ENCODE results near the gene GALNT7. TPM values are rescaled to one million over a fixed set of nuclear protein-coding genes. Genes with fewer than 3 reads are reported as not detected.

The GALNT7 gene
- total and polyA plus RNA-seq, 2 donors (not counting 3 experiments of a cell fraction or from before 2014, with no cell fraction given) = 19.6 to 54.6 TPM

DNA sequence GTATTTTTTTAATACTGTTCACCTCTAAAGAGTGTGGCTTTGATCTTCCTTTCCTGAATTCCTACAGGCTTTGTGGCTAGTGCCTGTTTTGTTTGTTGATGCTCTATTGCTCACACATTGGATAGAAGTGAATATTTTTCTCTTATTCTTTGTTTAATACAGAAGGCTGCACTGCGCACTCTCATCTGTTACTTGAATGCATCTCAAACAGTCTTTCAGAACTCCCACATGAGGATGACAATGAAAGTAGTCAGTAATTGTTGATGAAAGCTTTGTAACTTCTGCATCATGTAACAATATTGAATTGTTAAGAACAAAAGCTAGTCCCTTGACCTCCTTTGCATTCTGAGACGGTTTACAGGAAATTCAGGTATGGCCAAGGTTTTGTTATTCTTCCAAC, 29.1 kb upstream of the GALNT7 start:
- FAIRE-seq (no peak), DNase-seq (ENCODE audit: low read depth, low spot score) (no peak)
- Histone ChIP-seq H3K36me3 (ENCODE audit: control insufficient read depth in 2 of 2, extremely low read depth in 1 of 2, insufficient read depth in 2 of 2, low read length in 2 of 2) (no peaks in the 10 kb centered on the region), H3K4me1 (ENCODE audit: control insufficient read depth, extremely low read depth, insufficient read depth, low read length) (no peaks in the 10 kb centered on the region), H3K27me3 (ENCODE audit: control insufficient read depth in 2 of 2, insufficient read depth in 2 of 2, low read length in 2 of 2) (no peaks in the 10 kb centered on the region), H3K9me1 (replicated peaks; ENCODE audit: control insufficient read depth, extremely low read depth, insufficient read depth, low read length) (no peaks in the 10 kb centered on the region), H3K4me3 (replicated peaks in 1 of 3; ENCODE audit: insufficient read depth in 1 of 3, low read depth in 1 of 3, low read length in 3 of 3) (no peak overlapping the region), H3K4me2 (ENCODE audit: insufficient read depth, low read length) (no peak overlapping the region), H3K9ac (replicated peaks; ENCODE audit: extremely low read depth, insufficient read depth, low read length) (no peak overlapping the region), H3K9me3 (replicated peaks; ENCODE audit: control insufficient read depth, insufficient read depth, low read length) (no peaks in the 10 kb centered on the region), H4K20me1 (replicated peaks; ENCODE audit: control insufficient read depth, extremely low read depth, insufficient read depth, low read length) (no peaks in the 10 kb centered on the region), H2AFZ (ENCODE audit: low read depth, low read length) (no peak overlapping the region), H3K27ac (ENCODE audit: insufficient read depth, low read depth, low read length) (no peak overlapping the region), H3K79me2 (ENCODE audit: control insufficient read depth, insufficient read depth, low read length) (no peaks in the 10 kb centered on the region)
- ChIA-PET POLR2A (no interaction called here), CTCF (no interaction called here)
- dilution Hi-C loops (cut with MboI; ENCODE audit: extremely low pct_ligation_motif_present, low sequenced_read_pairs) (no loop called here), intact Hi-C loops (cut with micrococcal nuclease) (no loop called here)
- no peak for TF ChIP-seq FOS (IDR thresholded peaks at IDR 0.05; ENCODE audit: borderline replicate concordance, insufficient read depth, low read length)
- no peak for TF ChIP-seq POLR2AphosphoS5 (IDR thresholded peaks at IDR 0.05; ENCODE audit: insufficient read depth, low read depth, low read length)
- TF ChIP-seq, protein P1, sequence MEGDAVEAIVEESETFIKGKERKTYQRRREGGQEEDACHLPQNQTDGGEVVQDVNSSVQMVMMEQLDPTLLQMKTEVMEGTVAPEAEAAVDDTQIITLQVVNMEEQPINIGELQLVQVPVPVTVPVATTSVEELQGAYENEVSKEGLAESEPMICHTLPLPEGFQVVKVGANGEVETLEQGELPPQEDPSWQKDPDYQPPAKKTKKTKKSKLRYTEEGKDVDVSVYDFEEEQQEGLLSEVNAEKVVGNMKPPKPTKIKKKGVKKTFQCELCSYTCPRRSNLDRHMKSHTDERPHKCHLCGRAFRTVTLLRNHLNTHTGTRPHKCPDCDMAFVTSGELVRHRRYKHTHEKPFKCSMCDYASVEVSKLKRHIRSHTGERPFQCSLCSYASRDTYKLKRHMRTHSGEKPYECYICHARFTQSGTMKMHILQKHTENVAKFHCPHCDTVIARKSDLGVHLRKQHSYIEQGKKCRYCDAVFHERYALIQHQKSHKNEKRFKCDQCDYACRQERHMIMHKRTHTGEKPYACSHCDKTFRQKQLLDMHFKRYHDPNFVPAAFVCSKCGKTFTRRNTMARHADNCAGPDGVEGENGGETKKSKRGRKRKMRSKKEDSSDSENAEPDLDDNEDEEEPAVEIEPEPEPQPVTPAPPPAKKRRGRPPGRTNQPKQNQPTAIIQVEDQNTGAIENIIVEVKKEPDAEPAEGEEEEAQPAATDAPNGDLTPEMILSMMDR (IDR thresholded peaks at IDR 0.05; ENCODE audit: extremely low read depth in 1 of 2, insufficient read depth in 1 of 2, low read depth in 1 of 2, low read length in 2 of 2) = no peak
- TF ChIP-seq POLR2A (IDR thresholded peaks at IDR 0.05; ENCODE audit: low read depth, low read length) = no peak
- TF ChIP-seq, protein P2, sequence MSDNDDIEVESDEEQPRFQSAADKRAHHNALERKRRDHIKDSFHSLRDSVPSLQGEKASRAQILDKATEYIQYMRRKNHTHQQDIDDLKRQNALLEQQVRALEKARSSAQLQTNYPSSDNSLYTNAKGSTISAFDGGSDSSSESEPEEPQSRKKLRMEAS (IDR thresholded peaks at IDR 0.05; ENCODE audit: insufficient read depth, insufficient read length) = no peak
- no peak for TF ChIP-seq GATA2 (IDR thresholded peaks at IDR 0.05; ENCODE audit: insufficient read depth, insufficient read length, low read depth, low read length)
- no TSS peak for BruUV-seq (replicated peaks)

DNA sequence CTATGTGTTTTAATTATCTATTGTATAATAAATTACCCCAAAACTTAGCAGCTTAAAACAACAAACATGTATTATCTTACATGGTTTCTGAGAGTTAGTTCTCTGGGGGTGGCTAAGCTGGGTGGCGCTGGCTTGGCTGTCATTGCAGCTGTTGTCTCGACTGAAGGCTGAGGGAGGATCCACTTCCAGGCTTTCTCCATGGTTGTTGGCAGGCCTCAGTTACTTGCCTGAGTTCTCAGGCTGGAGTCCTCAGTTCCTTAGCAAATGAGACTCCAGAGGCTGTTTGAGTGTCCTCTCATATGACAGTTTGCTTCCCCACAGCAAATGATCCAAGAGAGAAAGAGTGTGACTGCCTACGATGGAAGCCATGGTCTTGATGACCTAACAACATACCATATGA, 23.5 kb upstream of the GALNT7 start:
- no peak overlapping the region for H3K27ac ChIP-seq (ENCODE audit: insufficient read depth, low read depth, low read length)
- H3K4me1 ChIP-seq (ENCODE audit: control insufficient read depth, extremely low read depth, insufficient read depth, low read length) = no peaks in the 10 kb centered on the region
- ChIA-PET POLR2A (no interaction called here), CTCF (no interaction called here)
- TF ChIP-seq, protein P1 (IDR thresholded peaks at IDR 0.05; ENCODE audit: extremely low read depth in 1 of 2, insufficient read depth in 1 of 2, low read depth in 1 of 2, low read length in 2 of 2) = no peak
- no peak for TF ChIP-seq EZH2 (IDR thresholded peaks at IDR 0.05; ENCODE audit: borderline replicate concordance, low read depth, low read length, severe bottlenecking)
- TF ChIP-seq POLR2AphosphoS5 (IDR thresholded peaks at IDR 0.05; ENCODE audit: insufficient read depth, low read depth, low read length) = no peak
- TF ChIP-seq FOS (IDR thresholded peaks at IDR 0.05; ENCODE audit: borderline replicate concordance, insufficient read depth, low read length) = no peak
- no peak for TF ChIP-seq MYC (IDR thresholded peaks at IDR 0.05; ENCODE audit: low read depth, low read length)
- TF ChIP-seq GATA2 (IDR thresholded peaks at IDR 0.05; ENCODE audit: insufficient read depth, insufficient read length, low read depth, low read length) = no peak
- TF ChIP-seq JUN (IDR thresholded peaks at IDR 0.05; ENCODE audit: borderline replicate concordance, insufficient read depth, insufficient read length, low read depth) = no peak
- TF ChIP-seq, protein P2 (IDR thresholded peaks at IDR 0.05; ENCODE audit: insufficient read depth, insufficient read length) = no peak
- TF ChIP-seq POLR2A (IDR thresholded peaks at IDR 0.05; ENCODE audit: low read depth, low read length) = no peak
- H3K9me3 ChIP-seq (replicated peaks; ENCODE audit: control insufficient read depth, insufficient read depth, low read length) = no peaks in the 10 kb centered on the region
- H3K9ac ChIP-seq (replicated peaks; ENCODE audit: extremely low read depth, insufficient read depth, low read length) = no peak overlapping the region
- BruUV-seq (replicated peaks) = no TSS peak
- no peaks in the 10 kb centered on the region for H3K9me1 ChIP-seq (replicated peaks; ENCODE audit: control insufficient read depth, extremely low read depth, insufficient read depth, low read length)
- H2AFZ ChIP-seq (ENCODE audit: low read depth, low read length) = no peak overlapping the region
- no peaks in the 10 kb centered on the region for H3K36me3 ChIP-seq (ENCODE audit: control insufficient read depth in 2 of 2, extremely low read depth in 1 of 2, insufficient read depth in 2 of 2, low read length in 2 of 2)
- H4K20me1 ChIP-seq (replicated peaks; ENCODE audit: control insufficient read depth, extremely low read depth, insufficient read depth, low read length) = no peaks in the 10 kb centered on the region
- FAIRE-seq (no peak), DNase-seq (ENCODE audit: low read depth, low spot score) (no peak)
- dilution Hi-C loops (cut with MboI; ENCODE audit: extremely low pct_ligation_motif_present, low sequenced_read_pairs) = no loop called here
- no peak overlapping the region for H3K4me2 ChIP-seq (ENCODE audit: insufficient read depth, low read length)
- H3K4me3 ChIP-seq (replicated peaks in 1 of 3; ENCODE audit: insufficient read depth in 1 of 3, low read depth in 1 of 3, low read length in 3 of 3) = no peak overlapping the region
- no peaks in the 10 kb centered on the region for H3K79me2 ChIP-seq (ENCODE audit: control insufficient read depth, insufficient read depth, low read length)
- intact Hi-C loops (cut with micrococcal nuclease) = no loop called here
- H3K27me3 ChIP-seq (ENCODE audit: control insufficient read depth in 2 of 2, insufficient read depth in 2 of 2, low read length in 2 of 2) = no peaks in the 10 kb centered on the region

All from endothelial cell of umbilical vein (primary cell).